Activated CD8-positive, alpha-beta memory T cell treated with anti-CD3 and anti-CD28 coated beads for 1 hour (primary cell): ENCODE data around the gene DNAJA3.

ENCODE experiments used
- DNase-seq, 2 donors: peaks; one replicate each; pipeline ENCODE4 v3.0.0-alpha.2; 2020; ENCODE audit warnings: low read depth in 1 of 2; ENCODE audit errors: extremely low read depth in 1 of 2

The DNAJA3 gene

DNA sequence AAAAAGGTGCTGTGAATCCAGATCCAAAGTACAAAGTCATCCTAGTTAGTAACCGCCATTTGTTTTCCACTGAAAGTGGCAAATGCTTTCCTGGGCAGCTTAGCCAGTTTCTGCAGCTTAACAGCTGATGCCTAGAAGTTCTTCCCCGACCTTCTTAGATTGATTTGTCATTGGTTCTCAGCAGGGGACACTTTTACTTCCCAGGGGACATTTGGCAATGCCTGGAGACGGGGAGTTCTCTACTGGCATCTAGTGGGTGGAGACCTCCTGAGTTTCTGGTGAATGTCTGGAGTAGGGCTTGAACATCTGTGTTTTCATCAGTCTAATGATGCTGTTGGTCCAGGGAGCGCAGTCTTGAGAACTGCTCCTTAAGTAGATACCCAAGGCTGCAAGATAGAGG is 7.6 kb downstream of the DNAJA3 start:
- no peak for DNase-seq

DNA sequence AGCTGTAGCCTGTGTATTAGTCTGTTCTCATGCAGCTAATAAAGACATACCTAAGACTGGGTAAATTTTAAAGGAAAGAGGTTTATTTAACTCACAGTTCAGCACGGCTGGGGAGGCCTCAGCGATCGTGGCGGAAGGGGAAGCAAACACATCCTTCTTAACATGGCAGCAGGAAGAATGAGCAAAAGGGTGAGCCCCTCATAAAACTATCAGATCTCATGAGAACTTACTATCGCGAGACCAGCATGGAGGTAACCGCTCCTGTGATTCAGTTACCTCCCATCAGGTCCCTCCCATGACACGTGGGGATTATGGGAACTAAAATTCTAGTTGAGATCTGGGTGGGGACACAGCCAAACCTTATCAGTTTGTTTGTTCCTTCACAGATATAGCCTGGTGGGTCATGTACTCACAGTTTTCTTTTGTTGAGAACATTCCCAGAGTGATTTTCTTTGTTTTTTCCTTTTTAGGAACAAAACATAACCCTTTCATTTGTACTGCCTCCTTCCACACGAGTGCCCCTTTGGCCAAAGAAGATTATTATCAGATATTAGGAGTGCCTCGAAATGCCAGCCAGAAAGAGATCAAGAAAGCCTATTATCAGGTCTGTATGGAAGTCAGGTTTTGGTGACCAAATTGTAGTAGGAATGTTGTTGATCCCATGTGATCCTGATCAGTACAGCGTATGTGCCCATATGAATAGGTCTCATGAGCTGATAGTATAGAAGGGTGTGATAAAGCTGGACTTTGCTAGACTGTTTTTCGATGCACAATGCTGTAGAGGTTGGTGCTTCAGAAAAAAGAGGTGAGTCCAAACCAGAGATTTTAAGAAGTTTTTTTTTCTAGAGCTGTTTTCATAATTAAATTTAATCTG is 8.5 kb downstream of the DNAJA3 start:
- DNase-seq = no peak

DNA sequence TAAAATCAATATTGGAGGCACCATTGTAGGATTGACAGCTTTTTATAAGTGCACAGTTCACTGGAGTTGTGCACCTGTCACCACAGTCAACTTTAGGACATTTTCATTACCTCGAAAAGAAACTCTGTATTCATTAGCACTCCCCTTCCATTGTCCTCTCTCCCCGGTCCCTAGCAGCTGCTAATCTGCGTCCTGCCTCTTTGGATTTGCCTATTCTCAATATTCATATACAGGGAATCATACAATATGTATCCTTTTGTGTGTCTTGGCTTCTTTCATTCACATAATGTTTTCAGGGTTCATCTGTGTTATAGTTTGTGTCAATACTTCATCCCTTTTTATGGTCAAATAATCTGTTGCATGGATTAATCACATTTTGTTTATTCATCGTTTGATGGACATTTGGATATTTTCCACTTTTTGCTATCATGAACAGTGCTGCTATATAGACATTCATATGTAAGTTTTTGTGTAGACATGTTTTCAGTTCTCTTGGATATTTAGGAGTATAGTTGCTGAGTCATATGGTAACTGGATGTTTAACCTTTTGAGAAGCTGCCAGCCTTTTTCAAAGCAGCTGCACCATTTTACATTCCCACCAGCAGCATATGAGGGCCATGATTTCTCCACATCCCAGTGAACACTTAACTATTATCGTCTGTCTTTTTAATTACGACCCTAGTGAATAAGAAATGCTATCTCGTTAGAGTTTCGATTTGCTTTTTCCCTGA is 9.8 kb downstream of the DNAJA3 start:
- DNase-seq = no peak

DNA sequence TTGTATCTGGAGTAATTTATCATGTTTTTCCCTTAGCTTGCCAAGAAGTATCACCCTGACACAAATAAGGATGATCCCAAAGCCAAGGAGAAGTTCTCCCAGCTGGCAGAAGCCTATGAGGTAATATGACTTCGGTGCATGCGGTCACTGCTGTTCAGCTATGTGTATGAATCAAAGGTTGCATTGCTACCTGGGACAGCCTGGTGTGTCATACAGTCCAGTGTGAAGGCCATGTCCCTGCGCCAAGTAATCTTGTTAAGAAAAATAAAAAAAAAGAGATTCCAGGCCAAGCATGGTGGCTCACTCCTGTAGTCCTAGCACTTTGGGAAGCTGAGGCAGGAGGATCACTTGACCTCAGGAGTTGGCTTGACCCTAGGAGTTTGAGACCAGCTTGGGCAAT is 11.7 kb downstream of the DNAJA3 start:
- DNase-seq = no peak

DNA sequence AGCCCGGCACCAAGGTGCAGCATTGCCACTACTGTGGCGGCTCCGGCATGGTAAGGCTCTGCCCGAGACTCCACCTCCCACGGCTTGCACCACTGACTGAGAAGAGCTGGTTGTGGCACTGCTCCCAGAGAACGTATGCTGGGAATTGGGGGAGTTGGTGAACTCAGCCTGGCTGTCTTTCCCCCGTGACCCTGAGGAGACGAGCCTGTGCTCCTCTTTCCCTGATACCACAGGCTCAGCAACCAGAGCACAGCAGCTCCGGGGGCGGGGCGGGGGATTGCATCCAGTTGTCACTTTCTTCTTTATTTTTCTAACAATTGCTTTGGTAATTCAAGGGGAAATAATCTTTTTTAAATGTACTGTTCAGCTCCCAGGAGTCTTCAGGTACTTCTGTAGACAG is 16.7 kb downstream of the DNAJA3 start:
- no peak for DNase-seq

DNA sequence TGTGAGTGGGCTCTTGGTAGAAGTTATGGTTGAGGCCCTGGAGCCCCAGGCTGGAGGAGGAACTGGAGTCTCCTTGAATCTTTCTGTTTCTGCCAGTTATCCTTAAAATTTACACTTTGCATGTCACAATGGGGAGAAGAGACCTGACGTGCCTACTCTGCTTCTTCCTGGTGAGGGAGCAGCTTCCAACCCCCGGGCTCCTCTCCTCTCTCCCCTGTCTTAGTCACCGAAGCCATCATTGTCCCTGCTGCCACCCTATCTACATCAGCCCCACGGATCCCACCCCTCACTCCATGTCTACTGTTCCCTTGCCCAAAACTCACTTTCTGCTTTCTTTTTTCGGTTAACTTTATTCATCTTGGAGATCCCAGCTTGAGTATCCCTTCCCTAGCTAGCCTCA is 17.6 kb downstream of the DNAJA3 start:
- DNase-seq = no peak

DNA sequence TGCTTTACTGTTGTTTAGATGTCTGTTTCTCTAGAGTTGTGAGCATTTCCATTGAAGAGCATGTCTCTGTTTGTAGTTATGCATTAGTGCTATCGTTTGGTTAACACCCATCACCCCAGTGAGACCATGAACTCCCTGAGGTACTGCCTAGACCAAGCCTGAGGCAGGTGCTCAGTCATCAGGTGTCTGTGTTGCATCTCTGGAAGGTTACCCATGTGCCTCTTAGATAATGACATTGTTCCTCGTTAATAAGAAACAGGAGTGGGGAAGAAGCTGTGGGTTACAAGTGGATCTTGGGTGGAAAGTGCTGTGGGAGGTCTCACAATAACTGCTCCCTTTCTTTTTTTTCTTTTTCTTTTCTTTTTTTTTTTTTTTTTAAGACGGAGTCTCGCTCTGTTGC is 18.3 kb downstream of the DNAJA3 start:
- DNase-seq = no peak

DNA sequence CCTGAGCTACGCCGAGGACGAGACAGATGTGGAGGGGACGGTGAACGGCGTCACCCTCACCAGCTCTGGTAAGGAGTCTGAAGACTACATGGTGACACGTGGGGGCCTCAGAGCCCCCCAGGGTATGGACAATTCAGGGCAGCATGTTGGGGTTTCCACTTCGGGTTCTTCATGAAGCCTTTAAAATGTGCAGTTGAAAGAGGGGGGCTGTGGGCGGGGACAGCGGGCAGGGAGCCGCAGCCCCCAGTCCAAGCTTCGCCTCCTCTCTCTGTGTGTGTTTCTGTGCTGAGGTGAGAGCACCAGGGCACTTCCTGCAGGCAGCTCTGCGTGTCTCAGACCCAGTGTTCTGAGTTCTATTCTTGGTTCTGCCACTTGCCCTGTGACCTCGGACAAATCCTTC is 24.8 kb downstream of the DNAJA3 start:
- DNase-seq = no peak

DNA sequence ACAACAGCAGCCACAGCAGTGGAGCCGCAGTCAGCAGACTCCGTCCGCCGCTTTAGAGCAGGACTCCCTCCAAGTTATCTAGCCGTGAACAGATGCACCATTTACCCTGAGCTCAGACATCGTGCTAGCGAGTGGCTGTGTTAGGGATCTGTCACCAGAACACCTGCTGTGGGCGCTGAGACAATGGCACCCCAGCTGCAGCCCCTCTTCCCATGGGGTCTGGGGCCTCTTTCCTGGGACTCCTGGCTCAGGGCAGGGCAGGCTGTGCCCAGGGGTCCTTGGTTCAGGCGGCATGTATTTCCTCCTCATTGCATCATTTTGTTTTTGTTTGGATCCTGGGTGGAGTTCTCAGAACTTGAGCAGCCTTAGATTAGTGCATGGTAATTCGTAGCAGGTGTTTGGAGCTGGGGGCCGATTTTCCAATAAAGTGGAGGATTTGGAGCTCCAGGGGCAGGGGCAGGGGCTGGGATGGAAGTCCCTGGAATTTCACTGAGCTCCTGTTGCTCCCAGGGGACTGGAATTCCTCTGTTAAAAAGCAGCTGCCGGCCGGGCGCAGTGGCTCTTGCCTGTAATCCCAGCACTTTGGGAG is 25.4 kb downstream of the DNAJA3 start:
- DNase-seq = no peak

DNA sequence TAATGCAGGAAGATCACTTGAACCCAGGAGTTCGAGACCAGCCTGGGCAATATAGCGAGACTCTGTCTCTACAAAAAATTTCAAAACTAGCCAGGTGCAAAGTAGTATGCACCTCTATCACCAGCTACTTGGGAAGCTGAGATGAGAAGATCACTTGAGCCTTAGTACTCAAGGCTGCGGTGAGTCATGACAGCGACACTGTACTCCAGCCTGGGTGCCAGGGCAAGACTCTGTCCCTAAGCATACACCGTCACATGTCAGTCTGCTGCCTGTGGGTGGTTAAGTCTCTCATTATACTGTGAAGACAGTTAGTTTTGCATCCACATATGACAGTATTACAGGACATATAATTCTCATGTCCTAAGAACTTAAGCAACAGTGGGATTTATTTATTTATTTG is 27.0 kb downstream of the DNAJA3 start:
- DNase-seq = no peak

DNA sequence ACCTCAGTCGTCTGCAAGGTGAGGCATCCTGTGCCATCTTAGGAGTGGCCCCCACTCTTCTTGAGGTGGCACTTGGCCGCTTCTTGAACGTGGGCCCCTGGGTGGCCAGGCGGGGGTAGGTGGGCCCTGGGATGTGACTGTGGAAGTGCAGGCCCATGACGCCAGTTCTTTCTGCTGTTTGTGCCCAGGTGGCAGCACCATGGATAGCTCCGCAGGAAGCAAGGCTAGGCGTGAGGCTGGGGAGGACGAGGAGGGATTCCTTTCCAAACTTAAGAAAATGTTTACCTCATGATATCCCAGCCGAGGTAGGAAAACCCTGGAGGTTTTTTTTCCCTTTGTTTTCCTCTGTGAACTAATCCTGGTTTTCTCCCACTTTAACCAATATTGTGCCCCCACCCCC is 29.0 kb downstream of the DNAJA3 start:
- no peak for DNase-seq

DNA sequence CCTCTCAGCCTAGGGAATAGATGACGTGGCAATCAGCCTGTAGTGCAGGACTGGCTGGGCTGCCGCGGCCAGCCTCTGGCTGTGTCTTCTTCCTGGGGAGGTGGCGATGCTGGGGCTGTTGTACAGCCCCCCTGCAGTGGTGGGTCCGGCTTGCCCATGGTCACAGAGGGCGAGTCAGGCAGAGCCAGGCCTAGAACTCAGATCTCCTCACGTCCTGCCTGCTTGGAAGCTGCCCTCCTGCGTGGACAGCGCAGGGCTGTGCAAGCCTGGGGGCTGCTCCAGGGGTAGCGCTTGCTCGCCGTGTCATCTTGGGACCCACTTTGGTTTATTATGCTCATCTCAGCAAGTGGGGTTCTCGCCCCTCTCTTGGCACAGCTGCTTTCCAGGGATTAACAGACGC is 29.4 kb downstream of the DNAJA3 start:
- no peak for DNase-seq

DNA sequence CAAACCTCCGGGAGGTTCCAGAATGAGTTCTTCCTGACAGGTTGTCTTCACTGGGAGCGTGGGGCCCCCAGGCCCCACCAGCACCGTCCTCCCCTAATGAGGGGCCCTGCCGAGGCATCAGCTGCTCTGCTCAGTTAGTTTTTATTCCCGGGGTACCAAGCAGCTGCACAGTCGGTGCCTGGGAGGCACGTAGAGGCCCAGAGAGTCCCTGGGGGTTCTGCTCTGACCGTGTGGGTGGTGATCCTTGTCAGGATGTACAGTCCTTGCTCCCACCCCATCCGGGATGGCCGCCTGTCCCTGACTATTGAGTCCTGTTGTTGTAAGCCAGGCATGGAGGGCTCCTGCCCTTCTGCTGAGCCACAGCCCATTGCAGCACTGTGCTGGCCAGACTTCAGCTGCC is 30.3 kb downstream of the DNAJA3 start:
- no peak for DNase-seq

DNA sequence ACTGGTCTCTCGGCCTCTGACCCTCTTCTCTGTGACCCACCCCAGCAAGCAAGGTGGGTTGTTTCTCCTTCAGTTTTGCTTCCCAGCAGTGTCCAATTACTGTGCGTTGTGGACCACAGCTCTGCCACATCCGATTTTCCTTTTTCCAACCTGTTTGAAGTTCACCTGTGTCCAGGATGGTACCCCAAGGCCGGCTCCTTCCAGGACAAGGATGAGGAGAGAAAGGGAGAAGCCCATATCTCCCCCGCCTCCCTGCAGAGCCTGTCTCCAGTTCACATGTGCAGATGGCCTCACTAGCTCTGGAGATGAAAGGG is 35.2 kb downstream of the DNAJA3 start:
- DNase-seq = no peak

DNA sequence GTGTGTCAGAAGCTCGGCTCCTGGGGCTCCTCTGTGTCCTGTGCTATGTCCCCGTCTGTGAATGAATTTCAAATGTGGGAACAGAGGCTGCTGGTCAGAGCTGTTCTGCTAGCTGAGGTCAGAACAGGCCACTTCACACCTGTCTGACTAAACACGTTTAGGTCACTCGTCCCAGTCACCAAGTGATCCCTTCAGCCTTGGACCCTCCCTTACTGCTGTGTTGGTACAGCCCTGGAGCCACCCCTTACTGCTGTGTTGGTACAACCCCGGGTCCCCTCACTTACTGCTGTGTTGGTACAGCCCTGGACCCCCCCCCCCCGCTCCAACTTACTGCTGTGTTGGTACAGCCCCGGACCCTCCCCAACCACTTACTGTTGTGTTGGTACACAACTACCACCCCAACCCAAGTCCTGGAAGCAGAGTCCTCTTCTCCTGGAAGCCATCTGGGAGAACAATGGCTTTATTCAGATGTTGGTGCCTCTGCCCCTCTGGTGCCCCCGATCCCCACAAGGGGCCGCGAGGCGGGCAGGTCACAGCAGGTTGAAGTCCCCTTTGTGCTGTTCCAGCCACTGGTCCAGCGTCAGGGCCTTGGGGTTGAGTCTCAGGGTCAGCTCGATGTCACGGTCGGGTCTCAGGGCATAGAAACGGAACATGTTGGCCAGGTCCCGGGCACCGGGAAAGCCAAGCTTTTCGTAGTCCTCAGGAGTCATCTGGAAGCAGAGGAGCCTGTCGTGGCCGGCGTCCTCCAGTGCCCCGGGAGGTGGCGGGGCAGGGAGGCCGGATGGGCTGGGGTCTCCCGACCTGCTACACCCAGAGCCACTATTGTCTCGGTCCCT is 35.8 kb downstream of the DNAJA3 start:
- DNase-seq = no peak

DNA sequence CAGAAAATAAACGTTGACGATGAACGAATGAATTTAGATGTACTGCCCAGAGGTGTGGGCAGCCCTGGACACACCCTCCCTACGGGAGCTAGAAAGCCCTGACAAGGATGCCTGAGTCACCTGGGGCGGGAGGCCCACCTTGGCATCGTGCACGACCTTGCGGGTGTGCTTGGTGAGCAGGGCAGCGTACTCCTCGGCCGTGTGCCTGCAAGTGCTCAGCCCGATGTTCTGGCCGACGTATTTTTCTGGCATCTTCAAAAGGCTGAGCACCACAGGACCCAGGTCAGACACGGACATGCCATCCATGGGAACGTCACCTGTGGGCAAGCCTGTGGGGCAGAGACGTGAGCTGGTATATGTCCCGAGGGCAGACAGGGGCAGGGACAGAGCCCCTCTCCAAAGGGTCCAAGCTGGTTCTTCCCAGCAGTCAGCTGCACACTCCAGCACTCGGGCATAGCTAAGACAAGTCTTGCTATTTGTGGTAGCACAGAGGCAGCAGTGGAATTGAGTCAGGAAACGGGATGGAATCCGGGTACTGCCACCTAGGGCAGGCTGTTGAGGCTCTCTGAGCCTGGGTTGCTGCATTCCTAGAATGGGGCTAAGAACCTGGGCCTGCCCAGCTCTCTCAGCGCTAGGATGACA is 38.0 kb downstream of the DNAJA3 start:
- no peak for DNase-seq

DNA sequence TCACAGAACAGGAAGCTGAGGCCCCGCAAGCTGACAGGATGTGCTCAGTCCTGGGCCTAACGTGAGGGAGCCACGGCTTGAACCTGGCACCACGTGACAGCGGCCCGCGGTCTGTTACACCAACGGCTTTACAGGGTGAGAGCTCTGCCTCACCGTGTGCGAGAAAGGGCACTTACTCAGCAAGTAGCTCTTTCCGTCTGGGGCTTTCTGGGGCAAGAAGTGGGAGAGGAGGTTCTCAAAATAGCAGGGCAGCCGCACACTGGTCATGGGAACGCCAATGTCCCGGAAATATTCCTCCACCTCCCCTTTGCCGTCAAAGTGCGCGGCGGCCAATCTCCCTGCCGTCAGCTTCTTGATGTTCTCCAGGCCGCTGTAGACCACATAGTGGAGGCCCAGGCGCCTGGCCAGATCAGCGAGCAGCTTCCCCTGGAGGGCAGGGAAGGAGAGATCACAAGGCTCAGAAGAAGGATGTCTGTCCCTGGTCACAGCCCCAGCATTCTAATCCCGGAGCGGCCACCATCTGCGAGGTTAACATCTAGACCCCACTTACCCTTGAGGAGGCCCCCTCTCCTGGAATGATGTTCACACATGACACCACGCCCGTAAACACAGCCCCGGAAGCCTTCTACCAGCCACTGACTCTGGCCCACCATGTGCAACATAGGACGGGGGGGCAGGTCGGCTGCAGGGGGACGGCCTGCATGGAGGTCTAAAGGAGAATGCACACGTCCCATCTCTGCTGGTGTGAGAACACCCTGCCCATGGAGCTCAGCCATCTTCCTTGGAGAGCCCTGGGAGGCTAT is 40.5 kb downstream of the DNAJA3 start:
- DNase-seq = peak in 1 of 2 donors; percentile 33

DNA sequence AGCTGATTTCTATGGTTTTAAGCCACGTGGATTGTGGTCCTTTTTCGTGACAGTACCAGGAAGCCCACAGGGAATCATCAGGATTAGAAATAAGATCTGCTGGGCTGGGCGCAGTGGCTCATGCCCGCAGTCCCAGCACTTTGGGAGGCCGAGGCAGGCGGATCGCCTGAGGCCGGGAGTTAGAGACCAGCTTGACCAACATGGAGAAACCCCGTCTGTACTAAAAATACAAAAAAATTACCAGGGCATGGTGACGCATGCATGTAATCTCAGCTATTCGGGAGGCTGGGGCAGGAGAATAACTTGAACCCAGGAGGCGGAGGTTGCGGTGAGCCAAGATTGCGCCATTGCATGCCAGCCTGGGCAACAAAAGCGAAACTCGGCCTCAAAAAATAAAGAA is 42.2 kb downstream of the DNAJA3 start:
- no peak for DNase-seq

DNA sequence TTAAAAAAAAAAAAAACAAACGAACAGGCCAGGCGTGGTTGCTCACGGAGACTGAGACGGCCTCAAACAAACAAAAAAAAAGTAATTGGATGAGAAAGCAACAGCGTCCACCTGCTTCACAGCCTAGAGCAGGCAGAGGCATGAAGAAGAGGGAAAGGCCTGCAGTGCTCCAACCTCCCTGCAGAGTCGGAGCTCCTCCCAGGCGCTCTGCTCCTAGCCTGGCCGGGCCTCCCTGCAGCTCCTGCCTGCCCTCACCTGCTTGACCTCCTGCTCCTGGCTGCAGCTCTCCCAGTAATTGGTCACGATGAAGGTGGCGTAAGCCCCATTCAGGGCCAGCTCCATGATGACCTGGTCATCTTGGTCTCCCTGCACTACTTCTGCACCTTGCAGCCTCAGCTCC is 43.3 kb downstream of the DNAJA3 start:
- DNase-seq = no peak

DNA sequence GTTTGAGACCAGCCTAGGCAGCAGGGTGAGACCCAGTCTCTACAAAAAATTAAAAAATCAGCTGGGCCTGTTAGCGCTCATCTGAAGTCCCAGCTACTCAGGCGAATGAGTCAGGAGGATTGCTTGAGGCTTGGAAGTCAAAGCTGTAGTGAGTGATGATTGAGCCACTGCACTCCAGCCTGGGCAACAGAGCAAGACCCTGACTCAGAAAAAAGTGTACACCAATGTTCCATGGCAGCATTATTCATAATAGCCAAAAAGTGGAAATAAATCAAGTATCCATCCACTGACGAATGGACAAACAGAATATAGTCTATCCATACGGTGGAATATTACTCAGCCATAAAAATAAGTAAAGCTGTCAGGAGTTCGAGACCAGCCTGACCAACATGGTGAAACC is 46.2 kb downstream of the DNAJA3 start:
- no peak for DNase-seq
